Tibial nerve (tissue), 4 donors: ENCODE results near the gene STAMBPL1. TPM values are rescaled to one million over a fixed set of nuclear protein-coding genes. Genes with fewer than 3 reads are reported as not detected.

Experiments
- DNase-seq, 2 donors: peaks; one replicate each; pipeline ENCODE4 v3.0.0-alpha.2; 2019; ENCODE audit warnings: low spot score in 2 of 2
- H3K27ac ChIP-seq, 4 donors: fragments of 200-600 bp; sonication (generic) in 3 of 4; one replicate each; pipeline ENCODE4 v1.5.1; 2017 to 2019; ENCODE audit warnings: mild to moderate bottlenecking in 1 of 4
- H3K27me3 ChIP-seq, 2 donors: fragments of 200-600 bp; sonication (generic) in 1 of 2; one replicate each; pipeline versions ENCODE4 v1.5.1 to v1.6.0; 2017 to 2019
- H3K36me3 ChIP-seq, 3 donors: fragments of 200-600 bp; sonication (generic); one replicate each; pipeline ENCODE4 v1.5.1; 2018 to 2019
- H3K4me1 ChIP-seq, 4 donors: fragments of 200-600 bp; sonication (generic) in 3 of 4; one replicate each; pipeline ENCODE4 v1.5.1; 2017 to 2019
- H3K4me3 ChIP-seq, 4 donors: fragments of 200-600 bp; sonication (generic) in 3 of 4; one replicate each; pipeline ENCODE4 v1.5.1; 2017 to 2019; ENCODE audit warnings: mild to moderate bottlenecking in 1 of 4, moderate library complexity in 1 of 4
- H3K9me3 ChIP-seq, 4 donors: fragments of 200-600 bp; sonication (generic) in 3 of 4; one replicate each; pipeline ENCODE4 v1.5.1; 2017 to 2019
- CTCF ChIP-seq, 5 experiments: fragments of 200-600 bp in 3 of 5; fragments of 450-650 bp in 2 of 5; sonication (generic) in 3 of 5; IDR thresholded peaks; one replicate each; pipeline ENCODE4 v1.5.1; 2016 to 2019; ENCODE audit warnings: antibody characterized with exemption in 5 of 5, mild to moderate bottlenecking in 3 of 5, moderate library complexity in 2 of 5
- EP300 ChIP-seq, 2 donors: sonication (generic); formaldehyde crosslinking; IDR thresholded peaks; one replicate each; pipeline ENCODE4 v1.6.1; 2017; ENCODE audit warnings: antibody characterized with exemption in 2 of 2, mild to moderate bottlenecking in 1 of 2
- POLR2A ChIP-seq, 2 donors: fragments of 450-650 bp; IDR thresholded peaks; one replicate each; pipeline ENCODE4 v1.6.1; 2017; ENCODE audit warnings: antibody characterized with exemption in 2 of 2, mild to moderate bottlenecking in 2 of 2, moderate library complexity in 2 of 2
- WGBS, 2 donors: methylation state at CpG; one replicate each; pipeline ENCODE4 v1.1.5; 2018; 5-methylcytosine and 5-hydroxymethylcytosine counted together
- total RNA-seq, 4 donors: library from RNA; depleted of rRNA; stranded (reverse); fragments of >200 nt; gene quantifications; one replicate each; pipeline ENCODE4 v1.1.0, GENCODE V29; 2016

Gene STAMBPL1
- total RNA-seq, 4 donors from 2014 or later = 14.2 to 34.5 (median 25.5) TPM

GRCh38 chr10:88854684-88855083 is 25.4 kb upstream of the STAMBPL1 start:
- no peak overlapping the region for H3K27ac ChIP-seq
- DNase-seq = no peak
- no peaks in the 10 kb centered on the region for H3K36me3 ChIP-seq
- no peak overlapping the region for H3K4me3 ChIP-seq
- TF ChIP-seq POLR2A (IDR thresholded peaks at IDR 0.05) (no peak), CTCF (IDR thresholded peaks at IDR 0.05) (no peak), EP300 (IDR thresholded peaks at IDR 0.05) (no peak)
- H3K4me1 ChIP-seq = no peaks in the 10 kb centered on the region
- no peaks in the 10 kb centered on the region for H3K27me3 ChIP-seq
- 50 to 67% methylated on average over 3 of the region's 3 CpGs for WGBS, 2 donors
- no peaks in the 10 kb centered on the region for H3K9me3 ChIP-seq

GRCh38 chr10:88857831-88858230 is 22.2 kb upstream of the STAMBPL1 start:
- no peak for TF ChIP-seq EP300 (IDR thresholded peaks at IDR 0.05)
- TF ChIP-seq POLR2A (IDR thresholded peaks at IDR 0.05) = no peak
- no peak for TF ChIP-seq CTCF (IDR thresholded peaks at IDR 0.05)
- H3K27ac ChIP-seq = no peak overlapping the region
- H3K4me1 ChIP-seq = no peaks in the 10 kb centered on the region
- no peaks in the 10 kb centered on the region for H3K36me3 ChIP-seq
- no peak for DNase-seq
- H3K27me3 ChIP-seq = no peaks in the 10 kb centered on the region
- H3K4me3 ChIP-seq = no peak overlapping the region
- H3K9me3 ChIP-seq = no peaks in the 10 kb centered on the region

- H3K27me3 ChIP-seq = no peaks in the 10 kb centered on the region
- H3K9me3 ChIP-seq = no peaks in the 10 kb centered on the region
- no peak overlapping the region for H3K4me3 ChIP-seq
- DNase-seq = no peak
- no peaks in the 10 kb centered on the region for H3K36me3 ChIP-seq
- TF ChIP-seq EP300 (IDR thresholded peaks at IDR 0.05) (no peak), CTCF (IDR thresholded peaks at IDR 0.05) (no peak), POLR2A (IDR thresholded peaks at IDR 0.05) (no peak)
- no peaks in the 10 kb centered on the region for H3K4me1 ChIP-seq
- 65 to 76% methylated on average over 2 of the region's 2 CpGs for WGBS, 2 donors
- no peak overlapping the region for H3K27ac ChIP-seq
These were observed 21.6 kb upstream of the STAMBPL1 start for GRCh38 chr10:88858491-88858890.

DNA sequence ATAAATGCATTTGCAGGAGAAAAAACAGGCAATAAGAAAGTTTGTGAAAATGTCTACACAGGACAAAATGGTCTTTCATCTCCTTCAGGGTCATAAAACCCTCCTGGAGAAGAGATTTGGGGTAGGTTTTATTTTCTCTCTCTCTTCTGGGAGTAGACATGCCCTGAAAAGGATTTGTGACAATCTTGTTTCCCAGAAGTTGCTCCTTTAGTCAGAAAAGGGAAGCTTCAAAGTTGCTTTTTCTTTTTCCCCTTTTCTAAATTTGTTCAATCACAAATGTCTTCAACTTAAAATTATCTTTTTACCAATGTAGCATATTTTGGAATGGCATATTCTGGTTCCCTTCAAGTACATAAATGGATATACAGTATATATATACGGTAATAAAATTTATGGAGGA is 19.0 kb upstream of the STAMBPL1 start:
- Histone ChIP-seq H3K4me3 (no peak overlapping the region), H3K36me3 (no peaks in the 10 kb centered on the region), H3K27ac (no peak overlapping the region), H3K4me1 (no peaks in the 10 kb centered on the region), H3K27me3 (no peaks in the 10 kb centered on the region), H3K9me3 (no peaks in the 10 kb centered on the region)
- DNase-seq = no peak
- WGBS, 2 donors = 0 to 32% methylated on average over 1 of the region's 1 CpG
- TF ChIP-seq EP300 (IDR thresholded peaks at IDR 0.05) = no peak
- no peak for TF ChIP-seq CTCF (IDR thresholded peaks at IDR 0.05)

GRCh38 chr10:88865281-88865876 is 14.7 kb upstream of the STAMBPL1 start:
- no peak for TF ChIP-seq POLR2A (IDR thresholded peaks at IDR 0.05)
- TF ChIP-seq EP300 (IDR thresholded peaks at IDR 0.05) = no peak
- peak in 1 of 5 experiments; percentile 18 for TF ChIP-seq CTCF (IDR thresholded peaks at IDR 0.05)
- Histone ChIP-seq H3K36me3 (no peaks in the 10 kb centered on the region), H3K9me3 (no peaks in the 10 kb centered on the region), H3K4me3 (no peak overlapping the region), H3K27me3 (no peaks in the 10 kb centered on the region), H3K27ac (no peak overlapping the region), H3K4me1 (no peaks in the 10 kb centered on the region)
- no peak for DNase-seq
- 73 to 86% methylated on average over 4 of the region's 4 CpGs for WGBS, 2 donors
